ENCODE results near the gene CRACR2A.

- TF ChIP-seq REST (IDR thresholded peaks at IDR 0.05; ENCODE audit: low read depth, low read length) (no peak), TAF1 (IDR thresholded peaks at IDR 0.05; ENCODE audit: borderline replicate concordance, low read depth, low read length) (no peak), CTCF (IDR thresholded peaks at IDR 0.05 in 2 of 3, conservative IDR thresholded peaks at IDR 0.05 in 1 of 3; ENCODE audit: control insufficient read depth in 2 of 3, extremely low read depth in 1 of 3, insufficient read depth in 1 of 3, low read depth in 3 of 3, low read length in 3 of 3) (no peak)
Measured at GRCh38 chr12:3700861-3701260, 52.0 kb downstream of the CRACR2A start.

All from GM12878 (cell line).